Astrocyte (in vitro differentiated cells and primary cell): ENCODE measurements around the gene DLX1.

Experiments
- CTCF ChIP-seq: IDR thresholded peaks from 2 replicates; pipeline ENCODE4 v1.5.1; 2011; ENCODE audit warnings: low read depth, mild to moderate bottlenecking, inconsistent platforms, low read length, moderate library complexity; ENCODE audit not compliant: insufficient read depth
- EZH2 ChIP-seq: IDR thresholded peaks from 2 replicates; pipeline ENCODE4 v1.6.1; 2012; ENCODE audit warnings: mild to moderate bottlenecking, low read length, inconsistent platforms; ENCODE audit not compliant: insufficient read depth

GRCh38 chr2:172099472-172100079 is 14.3 kb downstream of the DLX1 start:
- TF ChIP-seq EZH2 (no peak), CTCF (no peak)
